Lung (tissue), 12 donors: ENCODE data around the gene AAR2. TPM values are rescaled to one million over a fixed set of nuclear protein-coding genes. Genes with fewer than 3 reads are reported as not detected.
A peak's percentile ranks its signal among the peaks of the same experiment; 100 is the strongest.

ENCODE experiments used
- ATAC-seq: fragments of 200-7000 bp; cut with Tn5 transposase; one replicate; pipeline ENCODE4 v1.9.1; 2020; ENCODE audit warnings: moderate number of reproducible peaks; ENCODE audit not compliant: insufficient read depth, low FRiP score
- DNase-seq, 3 donors: peaks; one replicate each; pipeline ENCODE4 v3.0.0-alpha.2; 2013 to 2017
- H3K27ac ChIP-seq, 2 donors: one replicate each; pipeline ENCODE4 v1.5.1; 2013; ENCODE audit warnings: mild to moderate bottlenecking in 2 of 2, moderate library complexity in 2 of 2, control low read depth in 1 of 2, inconsistent platforms in 1 of 2, low read depth in 1 of 2, low read length in 1 of 2
- H3K27me3 ChIP-seq, 3 donors: one replicate each; pipeline ENCODE4 v1.5.1; 2013; ENCODE audit warnings: low read length in 2 of 3; ENCODE audit not compliant: control insufficient read depth in 3 of 3, insufficient read depth in 3 of 3
- H3K36me3 ChIP-seq, 4 donors: one replicate each; pipeline ENCODE4 v1.5.1; 2013; ENCODE audit warnings: low read length in 4 of 4, mild to moderate bottlenecking in 1 of 4, moderate library complexity in 1 of 4; ENCODE audit not compliant: control insufficient read depth in 4 of 4, insufficient read depth in 4 of 4
- H3K4me1 ChIP-seq, 5 donors: one replicate each; pipeline ENCODE4 v1.5.1; 2013; ENCODE audit warnings: low read length in 5 of 5, mild to moderate bottlenecking in 2 of 5, moderate library complexity in 1 of 5; ENCODE audit not compliant: control insufficient read depth in 5 of 5, insufficient read depth in 5 of 5
- H3K4me3 ChIP-seq: one replicate; pipeline ENCODE4 v1.5.1; 2013; ENCODE audit warnings: mild to moderate bottlenecking, control low read depth, moderate library complexity
- H3K9ac ChIP-seq, 2 donors: one replicate each; pipeline ENCODE4 v1.5.1; 2013; ENCODE audit warnings: low read length in 2 of 2, control low read depth in 1 of 2; ENCODE audit not compliant: insufficient read depth in 1 of 2
- H3K9me3 ChIP-seq, 4 donors: one replicate each; pipeline ENCODE4 v1.5.1; 2013; ENCODE audit warnings: low read length in 3 of 4, mild to moderate bottlenecking in 1 of 4, moderate library complexity in 1 of 4; ENCODE audit not compliant: control insufficient read depth in 4 of 4, insufficient read depth in 3 of 4
- CTCF ChIP-seq: IDR thresholded peaks from 2 replicates; pipeline ENCODE4 v1.5.1; 2012; ENCODE audit warnings: mild to moderate bottlenecking; ENCODE audit errors: control extremely low read depth, extremely low read depth
- whole genome bisulfite sequencing, 2 donors: extraction: QIAGEN DNeasy Blood & Tissue Kit; methylation state at CpG; one replicate each; pipeline ENCODE4 v1.1.7; 2013; 5-methylcytosine and 5-hydroxymethylcytosine counted together
- polyA plus RNA-seq, 2 donors: library from polyadenylated mRNA; stranded (reverse); fragments of 200-250 nt; gene quantifications; one replicate each; pipeline ENCODE4 v1.2.1, GENCODE V29; 2013
- total RNA-seq, 2 donors: library from RNA; depleted of rRNA in 1 of 2; stranded (reverse); fragments of >200 nt in 1 of 2; gene quantifications; one replicate each; pipeline ENCODE4 v1.2.1, GENCODE V29; 2014 to 2021
- donor health status: control.
- donor health status: control.
- donor health status: Bipolar disorder and iron deficiency.
- donor health status: healthy.
- donor health status: DM: yes; HTN: yes; CAD: no.

AAR2 gene
- total and polyA plus RNA-seq, 4 donors: 18.1 to 31.2 (median 29.3) TPM

GRCh38 chr20:36273414-36274180, 37.3 kb downstream of the AAR2 start:
- H3K27ac ChIP-seq: no peak overlapping the region
- no peaks in the 10 kb centered on the region for H3K4me1 ChIP-seq
- ATAC-seq (no peak), DNase-seq (peak in 1 of 3 donors; percentile 7)
- no peak for TF ChIP-seq CTCF
- no peak overlapping the region for H3K4me3 ChIP-seq
- no peaks in the 10 kb centered on the region for H3K36me3 ChIP-seq
- H3K9ac ChIP-seq: no peak overlapping the region
- 72 to 85% methylated on average over 12 of the region's 12 CpGs for WGBS, 2 donors
- no peaks in the 10 kb centered on the region for H3K27me3 ChIP-seq
- no peaks in the 10 kb centered on the region for H3K9me3 ChIP-seq

- no peak for TF ChIP-seq CTCF
- WGBS, 2 donors: 52 to 56% methylated on average over 19 to 20 of the region's 20 CpGs
- no peak overlapping the region for H3K9ac ChIP-seq
- no peak for ATAC-seq
- no peaks in the 10 kb centered on the region for H3K9me3 ChIP-seq
- H3K4me3 ChIP-seq: no peak overlapping the region
- no peaks in the 10 kb centered on the region for H3K27me3 ChIP-seq
- no peaks in the 10 kb centered on the region for H3K36me3 ChIP-seq
- no peaks in the 10 kb centered on the region for H3K4me1 ChIP-seq
- DNase-seq: no peak
- H3K27ac ChIP-seq: no peak overlapping the region
Measured at GRCh38 chr20:36274181-36274841, 38.0 kb downstream of the AAR2 start.

- 65 to 77% methylated on average over 5 of the region's 5 CpGs for WGBS, 2 donors
- ATAC-seq (no peak), DNase-seq (no peak)
- Histone ChIP-seq H3K27me3 (no peaks in the 10 kb centered on the region), H3K4me1 (no peaks in the 10 kb centered on the region), H3K27ac (no peak overlapping the region), H3K36me3 (no peaks in the 10 kb centered on the region), H3K9ac (no peak overlapping the region), H3K4me3 (no peak overlapping the region), H3K9me3 (peaks cover 0 to 5% (median 0%) of the 10 kb centered on the region in 4 donors)
- TF ChIP-seq CTCF: no peak
Measured at GRCh38 chr20:36275011-36275410, 38.7 kb downstream of the AAR2 start.
